ENCODE data around the gene SCO2. TPM values are rescaled to one million over a fixed set of nuclear protein-coding genes. Genes with fewer than 3 reads are reported as not detected.

SCO2 gene
- total RNA-seq, 1 experiment from 2014 or later: 7.0 TPM

GRCh38 chr22:50474710-50475651 lies 50.4 kb downstream of the SCO2 start, which contains the start of gene SBF1:
TSS of gene SBF1 (minus strand) at chr22:50475035. CDS start at chr22:50474840, 195 bp downstream.
- no peaks in the 10 kb centered on the region for H3K36me3 ChIP-seq (ENCODE audit: control insufficient read depth in 1 of 2, insufficient read depth in 2 of 2, low read length in 2 of 2)
- no peak within 1 kb of the TSS for H2AFZ ChIP-seq (ENCODE audit: low read depth, low read length, poor library complexity, severe bottlenecking)
- ChIA-PET POLR2A (no interaction called here), CTCF (no interaction called here), RAD21 (ENCODE audit: low non-redundant PET in 1 of 2, low total read pairs in 2 of 2, uncharacterized antibody in 2 of 2, unreplicated experiment in 2 of 2) (no interaction called here)
- TSS peak; percentile 95 for BruUV-seq (replicated peaks)
- H3K27me3 ChIP-seq (ENCODE audit: insufficient read depth, low read length): no peaks in the 10 kb centered on the region
- ATAC-seq: peak; percentile 94
- peaks cover 26 to 46% of the 10 kb centered on the region in 2 experiments for H3K4me1 ChIP-seq (ENCODE audit: control insufficient read depth in 1 of 2, insufficient read depth in 2 of 2, low read length in 2 of 2)
- peak within 1 kb of the TSS; percentile 70 to 87 for H3K4me3 ChIP-seq (replicated peaks in 1 of 2; ENCODE audit: low read depth in 1 of 2, low read length in 2 of 2)
- peaks cover 6% of the 10 kb centered on the region; the same call in 1 of the 2 replicates for H4K20me1 ChIP-seq (ENCODE audit: insufficient read depth)
- H3K27ac ChIP-seq (ENCODE audit: low read depth, low read length): peak within 1 kb of the TSS; percentile 69
- H3K9ac ChIP-seq (ENCODE audit: low read length): peak within 1 kb of the TSS; percentile 74
- H3K9me3 ChIP-seq (ENCODE audit: control insufficient read depth in 1 of 2, insufficient read depth in 1 of 2, low read depth in 1 of 2, low read length in 2 of 2): no peaks in the 10 kb centered on the region
- peak within 1 kb of the TSS; percentile 96 for H3K4me2 ChIP-seq (ENCODE audit: low read length)
- no peak for TF ChIP-seq CTCF (IDR thresholded peaks at IDR 0.05 in 2 of 3, conservative IDR thresholded peaks at IDR 0.05 in 1 of 3; ENCODE audit: borderline replicate concordance in 1 of 3, insufficient read depth in 1 of 3, low read depth in 2 of 3, low read length in 2 of 3)
- TF ChIP-seq CBX3 (IDR thresholded peaks at IDR 0.05; ENCODE audit: low read depth): no peak
- peak; percentile 87 for TF ChIP-seq YY1 (IDR thresholded peaks at IDR 0.05; ENCODE audit: extremely low read depth, insufficient replicate concordance, low read depth, low read length)
- TF ChIP-seq TCF7L2 (IDR thresholded peaks at IDR 0.05; ENCODE audit: borderline replicate concordance, extremely low read depth, insufficient read depth, insufficient read length): no peak
- no peak for TF ChIP-seq ZBTB33 (IDR thresholded peaks at IDR 0.05; ENCODE audit: extremely low read depth, insufficient replicate concordance, low read length)
- TF ChIP-seq ELF1 (IDR thresholded peaks at IDR 0.05; ENCODE audit: borderline replicate concordance, low read depth): no peak
- peak; percentile 80; the same call in 1 of the 2 replicates for TF ChIP-seq ZFX (IDR thresholded peaks at IDR 0.05)
- TF ChIP-seq ATF3 (IDR thresholded peaks at IDR 0.05): no peak
- no peak for TF ChIP-seq JUND (IDR thresholded peaks at IDR 0.05)
- TF ChIP-seq POLR2AphosphoS5 (IDR thresholded peaks at IDR 0.05; ENCODE audit: low read depth, low read length): peak; percentile 81
- peak; percentile 67 for TF ChIP-seq POLR2A (IDR thresholded peaks at IDR 0.05; ENCODE audit: borderline replicate concordance, extremely low read depth, insufficient read depth, insufficient read length)
- H3K79me2 ChIP-seq (ENCODE audit: insufficient read depth, low read length): peaks cover 47% of the 10 kb centered on the region
- DNase-seq (ENCODE audit: low read depth, low spot score): peak; percentile 78
- intact Hi-C loops (cut with micrococcal nuclease): no loop called here
- no peaks in the 10 kb centered on the region for H3K9me2 ChIP-seq (ENCODE audit: insufficient read depth)

Measured in HCT116 (cell line).